Testis (tissue), 2 donors: ENCODE measurements around the gene GPC6.

Experiments used
- POLR2A ChIP-seq: fragments of 450-650 bp; IDR thresholded peaks from one replicate; pipeline ENCODE4 v1.6.1; 2017; ENCODE audit warnings: antibody characterized with exemption, mild to moderate bottlenecking, moderate library complexity
- TF ChIP-seq, protein P1 (sequence below), 3 experiments: fragments of 450-650 bp in 2 of 3; fragments of 200-600 bp in 1 of 3; sonication (generic) in 1 of 3; IDR thresholded peaks; one replicate each; pipeline ENCODE4 v1.5.1; 2016 to 2019; ENCODE audit warnings: antibody characterized with exemption in 3 of 3, mild to moderate bottlenecking in 2 of 3, moderate library complexity in 1 of 3

DNA sequence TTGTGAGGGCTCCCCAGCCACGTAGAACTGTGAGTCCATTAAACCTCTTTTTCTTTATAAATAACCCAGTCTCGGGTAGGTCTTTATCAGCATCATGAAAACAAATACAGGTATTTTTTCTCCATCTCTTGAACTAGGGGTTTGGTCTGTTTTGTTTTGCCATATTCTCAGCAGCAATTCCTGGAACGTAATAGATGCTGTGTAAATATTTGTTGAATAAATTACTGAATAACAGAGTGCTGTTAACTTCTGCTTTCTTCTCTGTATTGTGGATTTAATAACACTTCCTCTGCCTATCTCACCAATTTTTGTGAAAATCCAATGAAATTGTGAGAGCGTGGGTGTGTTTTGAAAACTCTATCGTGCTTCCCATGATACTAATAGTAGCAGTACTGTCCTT, 823.4 kb downstream of the GPC6 start:
- no peak for TF ChIP-seq POLR2A
- TF ChIP-seq, protein P1, sequence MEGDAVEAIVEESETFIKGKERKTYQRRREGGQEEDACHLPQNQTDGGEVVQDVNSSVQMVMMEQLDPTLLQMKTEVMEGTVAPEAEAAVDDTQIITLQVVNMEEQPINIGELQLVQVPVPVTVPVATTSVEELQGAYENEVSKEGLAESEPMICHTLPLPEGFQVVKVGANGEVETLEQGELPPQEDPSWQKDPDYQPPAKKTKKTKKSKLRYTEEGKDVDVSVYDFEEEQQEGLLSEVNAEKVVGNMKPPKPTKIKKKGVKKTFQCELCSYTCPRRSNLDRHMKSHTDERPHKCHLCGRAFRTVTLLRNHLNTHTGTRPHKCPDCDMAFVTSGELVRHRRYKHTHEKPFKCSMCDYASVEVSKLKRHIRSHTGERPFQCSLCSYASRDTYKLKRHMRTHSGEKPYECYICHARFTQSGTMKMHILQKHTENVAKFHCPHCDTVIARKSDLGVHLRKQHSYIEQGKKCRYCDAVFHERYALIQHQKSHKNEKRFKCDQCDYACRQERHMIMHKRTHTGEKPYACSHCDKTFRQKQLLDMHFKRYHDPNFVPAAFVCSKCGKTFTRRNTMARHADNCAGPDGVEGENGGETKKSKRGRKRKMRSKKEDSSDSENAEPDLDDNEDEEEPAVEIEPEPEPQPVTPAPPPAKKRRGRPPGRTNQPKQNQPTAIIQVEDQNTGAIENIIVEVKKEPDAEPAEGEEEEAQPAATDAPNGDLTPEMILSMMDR (IDR thresholded peaks at IDR 0.05) = no peak
